ENCODE data around the gene SPRYD4.
A peak's percentile ranks its signal among the peaks of the same experiment; 100 is the strongest.
"Not testable (repeated sequence)": the region's sequence is repeated elsewhere in the genome, so short reads cannot be mapped to it uniquely, and the experiment has no call there.

The SPRYD4 gene

GRCh38 chr12:56476972-56477432, 8.6 kb downstream of the SPRYD4 start:
- DNase-seq (ENCODE audit: low spot score) = peak; percentile 21

GRCh38 chr12:56477521-56478225, 9.3 kb downstream of the SPRYD4 start:
- DNase-seq (ENCODE audit: low spot score) = no peak

GRCh38 chr12:56479625-56480024, 11.2 kb downstream of the SPRYD4 start:
- DNase-seq (ENCODE audit: low spot score) = no peak

- DNase-seq (ENCODE audit: low spot score) = no peak
Measured at GRCh38 chr12:56484566-56484965, 16.2 kb downstream of the SPRYD4 start.

GRCh38 chr12:56486694-56487093, 18.3 kb downstream of the SPRYD4 start:
- no peak for DNase-seq (ENCODE audit: low spot score)

- DNase-seq (ENCODE audit: low spot score) = peak; percentile 32
Measured at GRCh38 chr12:56487448-56488040, 19.2 kb downstream of the SPRYD4 start.

GRCh38 chr12:56488041-56488955, 19.9 kb downstream of the SPRYD4 start, which contains the start of gene GLS2:
Gene GLS2, minus strand, starts transcription at chr12:56488161. Its CDS starts 43 bp downstream, at chr12:56488118.
- DNase-seq (ENCODE audit: low spot score) = peak; percentile 87

- no peak for DNase-seq (ENCODE audit: low spot score)
Measured at GRCh38 chr12:56490360-56490759, 22.0 kb downstream of the SPRYD4 start.

- not testable (repeated sequence) for DNase-seq (ENCODE audit: low spot score)
Measured at GRCh38 chr12:56493409-56494105, 25.2 kb downstream of the SPRYD4 start.

GRCh38 chr12:56494106-56494415, 25.7 kb downstream of the SPRYD4 start:
- DNase-seq (ENCODE audit: low spot score) = not testable (repeated sequence)

- DNase-seq (ENCODE audit: low spot score) = not testable (repeated sequence)
Measured at GRCh38 chr12:56494481-56494880, 26.1 kb downstream of the SPRYD4 start.

- DNase-seq (ENCODE audit: low spot score) = peak; percentile 27
Measured at GRCh38 chr12:56496704-56497103, 28.3 kb downstream of the SPRYD4 start.

- not testable (repeated sequence) for DNase-seq (ENCODE audit: low spot score)
Measured at GRCh38 chr12:56498126-56498902, 29.9 kb downstream of the SPRYD4 start.

GRCh38 chr12:56499452-56499851, 31.1 kb downstream of the SPRYD4 start:
- not testable (repeated sequence) for DNase-seq (ENCODE audit: low spot score)

GRCh38 chr12:56499879-56500278, 31.5 kb downstream of the SPRYD4 start:
- DNase-seq (ENCODE audit: low spot score) = not testable (repeated sequence)

GRCh38 chr12:56510786-56511185, 42.4 kb downstream of the SPRYD4 start:
- DNase-seq (ENCODE audit: low spot score) = no peak

- DNase-seq (ENCODE audit: low spot score) = not testable (repeated sequence)
Measured at GRCh38 chr12:56514014-56514318, 45.6 kb downstream of the SPRYD4 start.

GRCh38 chr12:56517854-56518253, 49.5 kb downstream of the SPRYD4 start:
- DNase-seq (ENCODE audit: low spot score) = peak; percentile 87

- DNase-seq (ENCODE audit: low spot score) = peak; percentile 90
Measured at GRCh38 chr12:56518570-56518969, 50.2 kb downstream of the SPRYD4 start.

- no peak for DNase-seq (ENCODE audit: low spot score)
Measured at GRCh38 chr12:56520048-56520447, 51.7 kb downstream of the SPRYD4 start.

GRCh38 chr12:56520506-56520905, 52.1 kb downstream of the SPRYD4 start:
- no peak for DNase-seq (ENCODE audit: low spot score)

All from kidney tubule cell (primary cell).